ENCODE measurements around the gene CD99. TPM values are rescaled to one million over a fixed set of nuclear protein-coding genes. Genes with fewer than 3 reads are reported as not detected.

Gene CD99
- total and polyA plus RNA-seq, 9 of the 15 experiments (the other 6 are each of a cell fraction or from before 2014, with no cell fraction given): 5.0 to 55.3 (median 34.5) TPM

GRCh38 chrX:2715066-2715600 lies 24.0 kb downstream of the CD99 start (continued):
- TF ChIP-seq RBBP5 (IDR thresholded peaks at IDR 0.05; ENCODE audit: borderline replicate concordance, insufficient read depth, low read length, poor library complexity, severe bottlenecking) (no peak), ADNP (tag; IDR thresholded peaks at IDR 0.05) (no peak), ZBTB7A (IDR thresholded peaks at IDR 0.05; ENCODE audit: borderline replicate concordance, control insufficient read depth, low read depth, low read length) (no peak), PCBP2 (IDR thresholded peaks at IDR 0.05; ENCODE audit: low read depth, low read length, poor library complexity, severe bottlenecking) (no peak), ZNF57 (CRISPR knock-in tag; IDR thresholded peaks at IDR 0.05) (no peak)
- TF ChIP-seq, protein P1, sequence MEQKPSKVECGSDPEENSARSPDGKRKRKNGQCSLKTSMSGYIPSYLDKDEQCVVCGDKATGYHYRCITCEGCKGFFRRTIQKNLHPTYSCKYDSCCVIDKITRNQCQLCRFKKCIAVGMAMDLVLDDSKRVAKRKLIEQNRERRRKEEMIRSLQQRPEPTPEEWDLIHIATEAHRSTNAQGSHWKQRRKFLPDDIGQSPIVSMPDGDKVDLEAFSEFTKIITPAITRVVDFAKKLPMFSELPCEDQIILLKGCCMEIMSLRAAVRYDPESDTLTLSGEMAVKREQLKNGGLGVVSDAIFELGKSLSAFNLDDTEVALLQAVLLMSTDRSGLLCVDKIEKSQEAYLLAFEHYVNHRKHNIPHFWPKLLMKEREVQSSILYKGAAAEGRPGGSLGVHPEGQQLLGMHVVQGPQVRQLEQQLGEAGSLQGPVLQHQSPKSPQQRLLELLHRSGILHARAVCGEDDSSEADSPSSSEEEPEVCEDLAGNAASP (IDR thresholded peaks at IDR 0.05): no peak
- TF ChIP-seq, protein P2, sequence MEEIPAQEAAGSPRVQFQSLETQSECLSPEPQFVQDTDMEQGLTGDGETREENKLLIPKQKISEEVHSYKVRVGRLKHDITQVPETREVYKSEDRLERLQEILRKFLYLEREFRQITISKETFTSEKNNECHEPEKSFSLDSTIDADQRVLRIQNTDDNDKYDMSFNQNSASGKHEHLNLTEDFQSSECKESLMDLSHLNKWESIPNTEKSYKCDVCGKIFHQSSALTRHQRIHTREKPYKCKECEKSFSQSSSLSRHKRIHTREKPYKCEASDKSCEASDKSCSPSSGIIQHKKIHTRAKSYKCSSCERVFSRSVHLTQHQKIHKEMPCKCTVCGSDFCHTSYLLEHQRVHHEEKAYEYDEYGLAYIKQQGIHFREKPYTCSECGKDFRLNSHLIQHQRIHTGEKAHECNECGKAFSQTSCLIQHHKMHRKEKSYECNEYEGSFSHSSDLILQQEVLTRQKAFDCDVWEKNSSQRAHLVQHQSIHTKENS (CRISPR knock-in tag; IDR thresholded peaks at IDR 0.05): no peak
- TF ChIP-seq, protein P3, sequence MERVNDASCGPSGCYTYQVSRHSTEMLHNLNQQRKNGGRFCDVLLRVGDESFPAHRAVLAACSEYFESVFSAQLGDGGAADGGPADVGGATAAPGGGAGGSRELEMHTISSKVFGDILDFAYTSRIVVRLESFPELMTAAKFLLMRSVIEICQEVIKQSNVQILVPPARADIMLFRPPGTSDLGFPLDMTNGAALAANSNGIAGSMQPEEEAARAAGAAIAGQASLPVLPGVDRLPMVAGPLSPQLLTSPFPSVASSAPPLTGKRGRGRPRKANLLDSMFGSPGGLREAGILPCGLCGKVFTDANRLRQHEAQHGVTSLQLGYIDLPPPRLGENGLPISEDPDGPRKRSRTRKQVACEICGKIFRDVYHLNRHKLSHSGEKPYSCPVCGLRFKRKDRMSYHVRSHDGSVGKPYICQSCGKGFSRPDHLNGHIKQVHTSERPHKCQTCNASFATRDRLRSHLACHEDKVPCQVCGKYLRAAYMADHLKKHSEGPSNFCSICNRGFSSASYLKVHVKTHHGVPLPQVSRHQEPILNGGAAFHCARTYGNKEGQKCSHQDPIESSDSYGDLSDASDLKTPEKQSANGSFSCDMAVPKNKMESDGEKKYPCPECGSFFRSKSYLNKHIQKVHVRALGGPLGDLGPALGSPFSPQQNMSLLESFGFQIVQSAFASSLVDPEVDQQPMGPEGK (CRISPR knock-in tag; IDR thresholded peaks at IDR 0.05; ENCODE audit: borderline replicate concordance): no peak
